Panc1 (cell line): ENCODE results near the gene TMEM260.

Experiments
- CTCF ChIP-seq: fragments of 450-650 bp; IDR thresholded peaks from 2 replicates; pipeline ENCODE4 v1.5.1; 2017; ENCODE audit warnings: mild to moderate bottlenecking
- POLR2AphosphoS5 ChIP-seq: IDR thresholded peaks from 2 replicates; pipeline ENCODE4 v1.6.1; 2012; ENCODE audit warnings: mild to moderate bottlenecking, low read depth, low read length, moderate library complexity
- REST ChIP-seq, 2 experiments: IDR thresholded peaks; 2 replicates each; pipeline ENCODE4 v1.6.1; 2011 to 2012; ENCODE audit warnings: low read depth in 2 of 2, control low read depth in 1 of 2, low read length in 1 of 2, mild to moderate bottlenecking in 1 of 2, moderate library complexity in 1 of 2; ENCODE audit not compliant: insufficient read depth in 1 of 2

DNA sequence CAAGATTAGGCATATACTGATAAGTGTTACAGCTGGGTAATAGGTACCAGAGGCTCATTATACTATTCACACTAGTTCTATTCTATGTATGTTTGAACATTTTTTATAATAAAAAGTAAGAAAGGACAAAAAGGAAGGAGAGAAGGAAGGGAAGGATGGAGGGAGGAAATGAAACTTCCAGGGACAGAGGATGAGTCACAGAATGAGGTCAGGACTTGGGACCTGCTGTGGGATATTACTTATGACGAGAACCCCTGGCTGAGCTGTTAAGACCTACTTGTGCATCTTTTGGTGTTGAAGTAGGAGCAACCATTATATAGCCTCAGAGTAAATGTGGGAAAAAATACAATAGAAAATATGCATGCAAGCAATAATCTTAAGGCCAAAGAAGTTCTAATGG lies 16.7 kb upstream of the TMEM260 start:
- TF ChIP-seq CTCF (no peak), POLR2AphosphoS5 (no peak), REST (IDR thresholded peaks at IDR 0.05; ENCODE audit: insufficient read depth in 1 of 2, low read depth in 2 of 2, low read length in 1 of 2) (no peak)
